Hepatocyte (in vitro differentiated cells): ENCODE measurements around the gene AQP1.

ENCODE experiments used
- EZH2 ChIP-seq: fragments of 200-600 bp; sonication (generic); IDR thresholded peaks from 2 replicates; pipeline ENCODE4 v1.6.1; 2016; ENCODE audit warnings: antibody characterized with exemption, mild to moderate bottlenecking, borderline replicate concordance
- EZH2phosphoT487 ChIP-seq: fragments of 200-600 bp; sonication (generic); IDR thresholded peaks from one replicate; pipeline ENCODE4 v1.6.1; 2018; ENCODE audit warnings: antibody characterized with exemption, mild to moderate bottlenecking, low read depth, moderate library complexity; ENCODE audit not compliant: unreplicated experiment, severe bottlenecking
- TF ChIP-seq, protein P1 (sequence below): fragments of 200-600 bp; sonication (generic); IDR thresholded peaks from 2 replicates; pipeline ENCODE4 v1.5.1; 2016; ENCODE audit warnings: antibody characterized with exemption, mild to moderate bottlenecking; ENCODE audit not compliant: poor library complexity

DNA sequence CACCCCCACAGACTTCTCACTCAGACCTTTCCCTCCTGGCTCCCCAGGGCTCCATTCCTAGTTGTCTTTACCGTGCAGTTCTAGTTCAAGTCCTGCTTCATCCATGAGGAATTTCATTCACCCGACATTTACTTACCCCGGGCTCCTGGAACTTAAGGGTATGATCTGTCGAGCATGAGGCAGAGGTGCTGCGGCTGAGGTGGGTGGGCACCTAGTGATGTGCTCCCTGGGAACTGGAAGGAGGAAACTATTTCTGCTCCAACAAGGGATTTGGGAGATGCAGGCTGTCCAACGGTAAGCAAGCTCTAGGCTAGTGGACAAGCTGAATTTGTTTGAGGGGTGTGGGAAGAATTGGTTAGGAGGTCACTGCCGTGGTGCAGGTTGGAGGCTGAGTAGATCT lies 30.2 kb upstream of the AQP1 start:
- TF ChIP-seq, protein P1, sequence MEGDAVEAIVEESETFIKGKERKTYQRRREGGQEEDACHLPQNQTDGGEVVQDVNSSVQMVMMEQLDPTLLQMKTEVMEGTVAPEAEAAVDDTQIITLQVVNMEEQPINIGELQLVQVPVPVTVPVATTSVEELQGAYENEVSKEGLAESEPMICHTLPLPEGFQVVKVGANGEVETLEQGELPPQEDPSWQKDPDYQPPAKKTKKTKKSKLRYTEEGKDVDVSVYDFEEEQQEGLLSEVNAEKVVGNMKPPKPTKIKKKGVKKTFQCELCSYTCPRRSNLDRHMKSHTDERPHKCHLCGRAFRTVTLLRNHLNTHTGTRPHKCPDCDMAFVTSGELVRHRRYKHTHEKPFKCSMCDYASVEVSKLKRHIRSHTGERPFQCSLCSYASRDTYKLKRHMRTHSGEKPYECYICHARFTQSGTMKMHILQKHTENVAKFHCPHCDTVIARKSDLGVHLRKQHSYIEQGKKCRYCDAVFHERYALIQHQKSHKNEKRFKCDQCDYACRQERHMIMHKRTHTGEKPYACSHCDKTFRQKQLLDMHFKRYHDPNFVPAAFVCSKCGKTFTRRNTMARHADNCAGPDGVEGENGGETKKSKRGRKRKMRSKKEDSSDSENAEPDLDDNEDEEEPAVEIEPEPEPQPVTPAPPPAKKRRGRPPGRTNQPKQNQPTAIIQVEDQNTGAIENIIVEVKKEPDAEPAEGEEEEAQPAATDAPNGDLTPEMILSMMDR, result no peak
- TF ChIP-seq EZH2 (no peak), EZH2phosphoT487 (no peak)
